Kidney tubule cell (primary cell): ENCODE measurements around the gene NEMF.
"Not testable (repeated sequence)": the region's sequence is repeated elsewhere in the genome, so short reads cannot be mapped to it uniquely, and the experiment has no call there.

Experiments
- DNase-seq: peaks from one replicate; pipeline ENCODE4 v3.0.0-alpha.2; 2018; ENCODE audit warnings: low spot score

Gene NEMF, protein sequence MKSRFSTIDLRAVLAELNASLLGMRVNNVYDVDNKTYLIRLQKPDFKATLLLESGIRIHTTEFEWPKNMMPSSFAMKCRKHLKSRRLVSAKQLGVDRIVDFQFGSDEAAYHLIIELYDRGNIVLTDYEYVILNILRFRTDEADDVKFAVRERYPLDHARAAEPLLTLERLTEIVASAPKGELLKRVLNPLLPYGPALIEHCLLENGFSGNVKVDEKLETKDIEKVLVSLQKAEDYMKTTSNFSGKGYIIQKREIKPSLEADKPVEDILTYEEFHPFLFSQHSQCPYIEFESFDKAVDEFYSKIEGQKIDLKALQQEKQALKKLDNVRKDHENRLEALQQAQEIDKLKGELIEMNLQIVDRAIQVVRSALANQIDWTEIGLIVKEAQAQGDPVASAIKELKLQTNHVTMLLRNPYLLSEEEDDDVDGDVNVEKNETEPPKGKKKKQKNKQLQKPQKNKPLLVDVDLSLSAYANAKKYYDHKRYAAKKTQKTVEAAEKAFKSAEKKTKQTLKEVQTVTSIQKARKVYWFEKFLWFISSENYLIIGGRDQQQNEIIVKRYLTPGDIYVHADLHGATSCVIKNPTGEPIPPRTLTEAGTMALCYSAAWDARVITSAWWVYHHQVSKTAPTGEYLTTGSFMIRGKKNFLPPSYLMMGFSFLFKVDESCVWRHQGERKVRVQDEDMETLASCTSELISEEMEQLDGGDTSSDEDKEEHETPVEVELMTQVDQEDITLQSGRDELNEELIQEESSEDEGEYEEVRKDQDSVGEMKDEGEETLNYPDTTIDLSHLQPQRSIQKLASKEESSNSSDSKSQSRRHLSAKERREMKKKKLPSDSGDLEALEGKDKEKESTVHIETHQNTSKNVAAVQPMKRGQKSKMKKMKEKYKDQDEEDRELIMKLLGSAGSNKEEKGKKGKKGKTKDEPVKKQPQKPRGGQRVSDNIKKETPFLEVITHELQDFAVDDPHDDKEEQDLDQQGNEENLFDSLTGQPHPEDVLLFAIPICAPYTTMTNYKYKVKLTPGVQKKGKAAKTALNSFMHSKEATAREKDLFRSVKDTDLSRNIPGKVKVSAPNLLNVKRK

DNA sequence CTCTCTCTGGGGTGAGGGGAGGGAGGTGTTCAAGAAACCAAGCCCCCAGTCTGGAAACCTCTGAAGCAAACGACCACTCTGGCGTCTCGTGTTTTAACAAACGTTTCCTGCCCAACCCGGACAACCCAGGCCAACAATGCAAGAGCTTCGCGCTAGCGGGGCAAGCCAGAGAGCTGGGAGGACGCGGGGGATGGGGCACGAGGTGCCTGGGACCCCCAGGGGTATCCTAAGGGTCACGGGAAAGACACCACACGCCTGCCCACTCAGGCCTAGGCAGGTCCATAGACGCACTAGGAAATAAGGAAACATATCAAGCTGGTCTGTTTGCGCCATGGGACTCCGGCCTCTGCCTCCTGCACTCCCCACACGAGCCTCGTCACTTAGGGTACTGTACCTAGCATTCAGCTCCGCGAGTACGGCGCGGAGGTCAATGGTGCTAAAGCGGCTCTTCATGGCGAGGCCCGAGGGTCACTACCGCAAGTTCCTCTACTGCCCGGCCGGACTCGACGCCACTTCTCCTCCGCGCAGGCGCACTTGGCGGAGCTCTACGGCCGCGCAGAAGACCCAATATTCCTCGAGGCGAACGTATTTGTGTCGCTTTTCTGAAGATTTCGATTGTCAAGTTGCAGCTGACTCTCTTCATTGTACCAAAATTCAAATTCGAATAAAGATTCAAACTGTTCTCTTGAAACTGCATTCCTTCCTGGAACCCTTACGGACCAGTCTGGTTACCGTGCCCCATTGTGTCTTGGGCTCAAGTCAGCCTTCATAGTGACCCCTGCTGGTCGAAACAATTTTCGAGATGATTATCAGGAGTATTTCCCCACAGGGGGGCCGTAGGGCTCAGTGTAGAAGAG is at the start of gene NEMF:
Gene NEMF (minus strand): TSS at position 488 of the 857 bp plus-strand sequence. CDS start 35 bp downstream, at position 453.
- DNase-seq, result peak; percentile 89

DNA sequence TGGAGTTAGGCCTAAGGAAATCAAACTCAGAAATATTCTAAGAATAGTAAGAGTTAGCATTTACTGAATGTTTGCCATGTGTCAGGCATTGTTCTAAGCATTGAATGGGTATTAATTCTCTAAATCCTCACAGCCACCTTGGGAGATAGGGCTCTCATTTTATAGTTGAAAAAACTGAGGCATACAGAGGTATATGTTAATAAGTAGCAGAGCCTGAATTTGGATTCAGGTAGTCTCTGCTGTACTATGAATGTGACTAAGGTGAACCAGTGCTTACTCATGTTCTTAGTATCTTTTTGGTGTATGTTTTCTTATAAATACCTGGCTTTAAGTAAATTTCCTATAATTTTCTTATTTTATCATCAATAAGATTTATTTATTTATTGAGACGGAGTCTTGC is 48.4 kb upstream of the NEMF start:
- peak; percentile 53 for DNase-seq

DNA sequence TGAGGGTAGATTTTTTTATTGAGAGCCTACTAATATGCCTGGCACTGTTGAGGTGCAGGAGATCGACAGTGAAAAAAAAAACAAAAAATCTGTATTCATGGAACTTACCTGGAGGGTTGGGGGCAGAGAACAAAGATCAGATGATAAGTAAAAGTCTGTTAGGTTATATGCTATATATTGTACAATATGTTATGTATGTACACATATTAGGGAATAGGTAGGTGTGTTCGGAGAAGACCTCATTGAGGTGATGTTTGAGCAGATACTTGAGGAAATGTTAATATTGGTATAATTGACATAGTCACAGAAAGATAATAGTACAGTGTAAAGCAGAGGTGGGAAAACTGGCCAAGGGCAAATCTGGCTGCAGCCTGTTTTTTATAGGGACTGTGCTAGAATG is 45.9 kb upstream of the NEMF start:
- no peak for DNase-seq

DNA sequence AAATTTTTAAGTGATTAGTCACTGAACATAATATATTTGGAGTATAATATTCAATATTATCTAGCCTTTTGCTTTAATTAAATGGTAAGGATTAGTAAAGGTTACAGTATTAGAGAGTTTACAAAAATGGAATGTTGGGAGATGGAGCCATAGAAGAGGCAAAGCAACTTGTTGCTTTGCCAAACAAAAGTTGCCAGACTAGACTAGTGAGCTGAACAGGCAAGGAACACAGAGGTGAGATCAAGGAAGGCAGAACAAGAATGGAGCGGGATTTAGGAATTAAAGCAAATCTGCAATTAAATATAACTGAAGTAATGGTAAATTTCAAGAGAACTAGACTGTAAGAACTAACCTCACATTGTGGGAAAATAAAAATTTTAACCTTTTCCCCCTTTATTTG is 45.4 kb upstream of the NEMF start:
- DNase-seq, result no peak

DNA sequence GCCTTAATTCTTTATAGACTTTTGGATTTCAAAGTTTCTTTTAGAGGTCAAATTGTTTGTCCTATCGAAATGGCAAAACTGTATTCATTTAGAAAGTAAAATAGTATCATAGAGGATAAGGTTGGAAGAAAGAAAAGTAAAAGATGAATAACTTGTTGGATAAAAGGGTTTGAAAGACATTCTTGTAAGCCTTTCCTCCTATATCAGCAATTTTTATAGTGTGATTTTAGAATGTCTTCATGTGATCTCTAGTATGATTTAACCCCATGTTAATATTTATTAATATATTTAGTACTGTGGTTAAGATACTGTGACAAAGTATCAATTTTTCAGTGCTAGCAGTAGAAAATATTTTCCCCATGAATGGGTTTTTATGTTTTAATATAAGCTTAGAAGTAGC is 44.8 kb upstream of the NEMF start:
- DNase-seq, result no peak

DNA sequence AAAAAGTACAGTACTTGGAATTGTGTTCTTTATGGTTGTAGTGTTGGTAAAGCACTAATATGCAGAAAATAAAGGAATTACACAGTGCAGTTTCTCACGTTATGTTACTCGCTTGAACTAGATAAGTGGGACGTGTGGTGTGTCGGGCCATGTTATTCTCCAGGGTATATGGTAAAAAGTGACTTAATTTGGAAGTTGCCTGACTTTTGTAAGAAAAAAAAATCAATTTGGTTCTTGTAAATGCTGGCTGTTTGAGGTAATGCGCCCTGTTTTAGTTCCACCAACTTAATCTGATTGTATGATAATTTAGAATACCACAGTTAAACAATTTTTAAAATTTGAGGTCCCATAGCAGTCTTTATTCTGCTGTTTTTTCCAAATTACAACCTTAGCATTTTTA is 44.4 kb upstream of the NEMF start:
- no peak for DNase-seq

DNA sequence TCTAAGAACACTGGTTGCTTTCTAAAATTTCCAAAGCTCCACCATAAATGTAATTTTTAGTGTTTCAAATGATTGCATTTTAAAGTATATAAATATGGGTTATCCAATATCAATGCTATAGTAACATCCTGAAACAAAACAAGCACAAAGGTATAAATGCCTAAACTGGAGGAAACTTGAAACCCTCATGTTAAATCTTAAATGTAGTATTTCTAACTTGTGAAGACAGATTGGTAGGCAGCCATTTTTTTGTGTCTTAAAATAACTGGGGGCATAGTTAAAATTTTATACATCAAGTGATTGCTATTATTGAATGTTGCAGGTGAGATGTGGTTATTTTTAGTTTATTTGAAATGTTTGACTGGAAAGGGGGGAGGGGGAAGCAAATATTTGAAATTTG is 43.7 kb upstream of the NEMF start:
- DNase-seq, result not testable (repeated sequence)

DNA sequence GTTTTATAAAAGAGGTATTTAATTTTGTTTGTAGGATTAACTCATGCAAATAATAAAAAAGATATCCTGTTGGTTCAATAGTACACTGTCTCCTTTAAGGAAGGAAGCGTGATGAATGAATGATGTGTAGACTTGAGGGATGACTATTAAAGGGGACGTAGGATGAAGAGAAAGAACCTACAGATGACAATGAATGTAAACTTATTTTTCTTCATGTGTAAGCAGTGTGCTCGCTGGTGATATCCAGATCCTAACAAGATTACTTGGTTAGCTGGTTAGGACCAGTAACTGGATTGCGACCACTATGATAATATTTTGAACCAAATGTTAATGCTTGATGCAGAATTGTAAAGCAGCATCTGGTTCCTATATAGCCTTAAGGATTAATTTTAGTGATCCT is 42.9 kb upstream of the NEMF start:
- DNase-seq, result peak; percentile 47

DNA sequence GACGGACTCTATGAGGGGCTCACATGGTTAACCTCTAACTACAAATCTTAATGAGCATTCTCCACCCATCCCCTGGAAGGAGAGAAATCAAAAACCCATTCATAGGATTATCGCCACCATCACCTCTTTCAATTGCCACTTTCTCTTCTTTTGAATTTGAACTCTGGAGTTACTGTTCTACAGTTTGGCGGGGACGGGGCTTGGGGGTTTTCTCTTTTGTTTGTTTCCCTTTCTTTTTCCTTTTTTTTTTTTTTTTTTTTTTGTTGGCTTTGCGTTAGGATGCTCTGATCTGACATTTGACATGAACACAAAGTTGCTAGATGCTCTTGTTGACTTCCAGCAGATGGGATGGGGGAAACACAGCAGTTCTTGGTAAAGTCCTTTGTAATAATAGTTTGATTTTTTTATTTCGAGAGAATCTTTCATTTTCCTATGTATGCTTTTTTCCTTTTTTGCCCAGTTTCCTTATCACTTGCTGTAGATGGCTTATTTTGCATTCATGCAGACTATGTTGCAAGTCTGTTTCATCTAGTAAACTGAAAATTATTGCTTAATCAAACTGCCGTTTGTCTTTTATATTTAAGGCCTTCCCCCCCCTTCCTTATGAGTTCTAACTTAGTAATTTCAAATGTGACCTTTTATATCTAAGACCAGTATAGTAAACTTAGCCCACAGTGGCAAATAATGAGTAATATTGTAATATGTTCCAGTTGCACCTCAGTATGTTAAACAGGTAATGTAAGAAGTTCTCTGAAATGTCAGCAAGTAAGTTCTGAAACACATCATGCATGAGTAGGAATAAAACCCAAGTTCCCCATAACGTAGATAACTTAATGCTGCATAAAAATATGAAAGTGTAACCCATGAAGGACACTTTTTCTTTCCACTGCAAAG is 41.9 kb upstream of the NEMF start:
- DNase-seq, result not testable (repeated sequence)

DNA sequence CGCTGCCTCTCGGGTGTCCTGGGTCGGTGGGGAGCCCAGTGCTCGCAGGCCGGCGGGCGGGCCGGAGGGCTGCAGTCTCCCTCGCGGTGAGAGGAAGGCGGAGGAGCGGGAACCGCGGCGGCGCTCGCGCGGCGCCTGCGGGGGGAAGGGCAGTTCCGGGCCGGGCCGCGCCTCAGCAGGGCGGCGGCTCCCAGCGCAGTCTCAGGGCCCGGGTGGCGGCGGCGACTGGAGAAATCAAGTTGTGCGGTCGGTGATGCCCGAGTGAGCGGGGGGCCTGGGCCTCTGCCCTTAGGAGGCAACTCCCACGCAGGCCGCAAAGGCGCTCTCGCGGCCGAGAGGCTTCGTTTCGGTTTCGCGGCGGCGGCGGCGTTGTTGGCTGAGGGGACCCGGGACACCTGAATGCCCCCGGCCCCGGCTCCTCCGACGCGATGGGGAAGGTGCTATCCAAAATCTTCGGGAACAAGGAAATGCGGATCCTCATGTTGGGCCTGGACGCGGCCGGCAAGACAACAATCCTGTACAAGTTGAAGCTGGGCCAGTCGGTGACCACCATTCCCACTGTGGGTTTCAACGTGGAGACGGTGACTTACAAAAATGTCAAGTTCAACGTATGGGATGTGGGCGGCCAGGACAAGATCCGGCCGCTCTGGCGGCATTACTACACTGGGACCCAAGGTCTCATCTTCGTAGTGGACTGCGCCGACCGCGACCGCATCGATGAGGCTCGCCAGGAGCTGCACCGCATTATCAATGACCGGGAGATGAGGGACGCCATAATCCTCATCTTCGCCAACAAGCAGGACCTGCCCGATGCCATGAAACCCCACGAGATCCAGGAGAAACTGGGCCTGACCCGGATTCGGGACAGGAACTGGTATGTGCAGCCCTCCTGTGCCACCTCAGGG is 41.0 kb upstream of the NEMF start:
- peak; percentile 63 for DNase-seq

DNA sequence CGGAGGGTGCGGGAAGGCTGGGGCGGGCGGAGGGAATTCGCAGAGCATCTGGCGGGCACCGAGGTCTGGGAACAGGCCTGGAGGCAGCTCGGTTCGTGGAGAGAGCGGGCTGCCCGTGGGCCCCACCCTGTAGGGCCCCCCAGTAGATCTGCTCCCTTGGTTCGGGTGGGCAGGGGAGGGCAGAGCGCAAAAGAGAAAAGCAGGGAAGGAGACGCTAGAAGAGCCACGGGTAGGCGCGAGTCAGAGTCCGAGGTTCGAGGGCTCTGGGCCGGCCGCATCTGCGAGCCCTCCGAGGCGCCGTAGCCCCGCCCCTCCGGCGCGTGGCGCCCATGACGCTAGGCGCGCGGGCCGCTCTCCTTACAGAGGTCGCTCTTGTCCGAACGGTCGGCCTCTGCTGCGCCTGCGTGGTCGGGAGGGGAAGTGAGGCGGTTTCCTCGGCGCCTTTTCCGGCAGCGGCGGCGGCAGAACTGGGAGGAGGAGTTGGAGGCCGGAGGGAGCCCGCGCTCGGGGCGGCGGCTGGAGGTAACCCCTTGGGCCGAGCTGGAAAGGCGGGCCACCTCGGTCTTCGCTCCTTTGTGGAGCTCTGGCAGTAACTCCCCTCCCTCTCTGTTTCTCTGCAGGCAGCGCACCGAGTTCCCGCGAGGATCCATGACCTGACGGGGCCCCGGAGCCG is 40.2 kb upstream of the NEMF start, which contains the start of gene ARF6:
Gene ARF6 (plus strand): TSS at position 447 of the 673 bp plus-strand sequence. CDS start 655 bp downstream, outside the sequence.
- DNase-seq, result peak; percentile 98

DNA sequence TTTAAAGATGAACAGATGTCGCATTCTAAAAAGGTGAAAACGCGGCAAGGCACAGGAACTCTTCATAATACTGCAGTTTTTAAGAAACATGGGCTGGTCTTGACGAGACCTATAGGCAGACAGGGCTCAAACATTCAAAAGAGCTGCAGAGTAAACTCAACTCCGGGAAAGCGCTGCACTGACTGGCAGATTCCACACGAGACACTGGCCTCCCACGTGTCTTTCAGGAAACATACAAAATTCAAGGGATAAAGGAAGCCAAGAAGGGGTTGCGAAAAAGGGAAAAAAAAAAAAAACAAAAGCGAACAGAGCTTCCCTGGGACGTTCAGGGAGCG is 39.7 kb upstream of the NEMF start:
- peak; percentile 74 for DNase-seq

DNA sequence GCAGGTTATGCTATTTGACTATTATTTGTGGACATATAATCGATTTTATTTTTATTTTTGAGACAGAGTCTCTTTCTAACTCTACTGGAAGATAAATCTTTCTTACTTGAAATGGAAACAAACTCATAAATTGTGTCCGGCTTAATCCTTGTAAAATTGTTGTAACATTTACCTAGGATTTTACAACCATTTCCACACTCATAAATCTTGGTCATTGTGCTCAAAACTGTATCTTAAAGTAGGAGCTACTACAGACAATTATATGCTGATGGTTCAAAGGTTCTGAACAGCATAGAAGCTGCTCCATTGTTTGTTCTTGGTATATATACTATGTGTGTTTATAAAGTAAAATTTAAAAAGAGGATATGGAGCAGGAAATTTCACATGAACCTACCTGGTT is 35.7 kb upstream of the NEMF start:
- DNase-seq, result no peak

DNA sequence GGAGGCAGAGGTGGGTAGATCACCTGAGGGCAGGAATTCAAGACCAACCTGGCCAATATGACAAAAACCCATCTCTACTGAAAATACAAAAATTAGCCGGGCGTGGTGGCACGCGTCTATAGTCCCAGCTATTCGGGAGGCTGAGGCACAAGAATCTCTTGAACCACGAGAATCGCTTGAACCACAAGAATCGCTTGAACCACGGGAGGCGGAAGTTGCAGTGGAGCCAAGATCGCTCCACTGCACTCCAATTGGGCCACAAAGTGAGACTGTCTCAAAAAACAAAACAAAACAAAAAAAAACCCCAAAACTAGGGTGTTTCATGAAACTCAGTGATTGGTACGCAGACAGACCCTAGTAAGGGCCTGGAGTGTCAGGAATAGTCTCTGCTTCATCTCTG is 33.9 kb upstream of the NEMF start:
- no peak for DNase-seq

DNA sequence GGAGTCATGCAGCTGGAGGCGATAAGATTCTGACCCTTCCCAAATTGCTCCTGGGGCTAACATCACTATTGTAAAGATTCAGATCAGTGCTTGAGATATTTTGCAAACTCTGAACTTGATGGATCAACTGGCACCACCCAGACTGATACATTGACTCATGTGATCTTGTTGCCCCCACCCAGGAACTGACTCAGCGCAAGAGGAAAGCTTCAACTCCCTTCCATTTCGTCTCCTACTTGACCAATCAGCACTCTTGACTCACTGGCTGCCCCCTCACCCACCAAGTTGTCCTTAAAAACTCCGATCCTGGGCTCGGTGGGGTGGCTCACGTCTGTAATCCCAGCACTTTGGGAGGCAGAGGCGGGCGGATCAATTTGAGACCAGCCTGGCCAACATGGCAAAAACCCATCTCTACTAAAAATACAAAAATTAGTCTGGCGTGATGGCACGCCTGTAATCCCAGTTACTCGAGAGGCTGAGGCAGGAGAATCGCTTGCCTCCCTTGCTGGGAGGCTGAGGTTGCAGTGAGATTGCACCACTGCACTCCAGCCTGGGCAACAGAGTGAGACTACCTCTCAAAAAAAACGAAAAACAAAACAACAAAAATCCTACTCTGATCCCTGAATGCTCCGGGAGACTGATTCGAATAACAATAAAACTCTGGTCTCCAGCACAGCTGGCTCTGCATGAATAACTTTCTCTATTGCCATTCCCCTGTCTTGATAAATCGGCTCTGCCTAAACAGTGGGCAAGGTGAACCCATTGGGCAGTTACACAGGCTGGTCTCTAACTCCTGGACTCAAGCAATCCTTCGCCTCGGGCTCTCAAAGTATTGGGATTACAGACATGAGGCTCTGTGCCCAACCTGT is 30.5 kb upstream of the NEMF start:
- no peak for DNase-seq

DNA sequence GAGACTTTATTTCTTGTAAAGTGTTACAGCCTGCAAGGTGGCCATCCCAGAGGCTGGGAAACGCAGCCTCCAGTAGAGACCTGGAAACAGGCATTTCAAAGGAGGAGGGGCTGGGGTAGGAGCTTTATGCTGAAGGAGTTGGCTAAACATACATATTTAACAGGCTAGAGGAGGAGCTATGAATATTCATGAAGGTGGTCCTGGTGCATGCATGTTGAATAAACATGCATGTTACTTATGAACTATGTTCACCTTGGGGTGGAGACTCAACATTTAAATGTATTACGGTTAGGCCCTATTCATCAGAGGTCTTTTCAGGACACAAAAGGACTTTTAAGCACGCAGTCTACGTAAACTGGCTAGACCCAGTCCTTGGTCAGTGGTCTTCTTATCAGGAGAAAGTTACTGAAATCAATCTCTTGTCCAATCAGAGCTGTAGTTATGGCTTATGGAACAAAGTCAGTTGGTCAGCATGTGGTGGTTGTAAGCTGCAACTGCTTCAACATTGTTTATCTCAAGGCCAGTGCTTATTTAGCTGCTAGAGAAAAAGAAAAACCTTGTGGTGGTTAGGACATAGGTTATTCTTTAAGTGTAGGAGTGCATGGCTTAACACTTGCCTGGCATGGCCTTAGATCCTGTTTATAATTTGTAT is 28.9 kb upstream of the NEMF start:
- DNase-seq, result no peak

DNA sequence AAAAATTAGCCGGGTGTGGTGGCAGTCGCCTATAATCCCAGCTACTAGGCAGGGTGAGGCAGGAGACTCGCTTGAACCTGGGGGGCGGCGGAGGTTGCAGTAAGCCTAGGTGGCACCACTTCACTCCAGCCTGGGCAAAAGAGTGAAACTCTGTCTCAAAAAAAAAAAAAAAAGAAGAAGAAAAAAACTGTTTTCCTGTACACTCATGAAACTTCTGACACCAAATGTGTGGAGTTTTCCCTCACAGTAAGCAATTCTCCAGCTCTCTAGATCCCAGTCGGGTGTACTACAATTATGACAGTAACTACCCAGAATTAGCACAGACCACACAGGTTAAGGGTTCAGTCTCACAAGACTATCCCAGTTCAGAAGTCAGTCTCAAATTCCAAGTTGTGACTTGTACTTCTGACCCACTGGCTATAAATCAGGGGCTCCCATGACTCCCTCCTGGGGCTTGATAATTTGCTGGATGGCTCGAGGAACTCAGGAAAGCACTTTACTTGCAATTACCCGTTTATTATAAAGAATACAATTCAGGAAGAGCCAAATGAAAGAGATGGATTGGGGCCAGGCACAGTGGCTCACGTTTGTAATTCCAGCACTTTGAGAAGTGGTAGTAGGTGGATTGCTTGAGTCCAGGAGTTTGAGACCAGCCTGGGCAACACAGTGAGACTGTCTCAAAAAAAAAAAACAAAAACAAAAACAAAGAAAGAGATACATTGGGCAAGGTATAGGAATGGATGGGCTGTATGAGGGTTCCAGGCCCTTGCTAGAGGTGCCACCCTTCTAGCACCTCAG is 27.9 kb upstream of the NEMF start:
- DNase-seq, result peak; percentile 39
